HG02610 (cell line): ENCODE data around the gene FAM47E.

Source experiments
- ATAC-seq: cut with Tn5 transposase; IDR thresholded peaks from one replicate; pipeline ENCODE4 v1.9.1; 2021; ENCODE audit warnings: mild to moderate bottlenecking, moderate library complexity; ENCODE audit not compliant: unreplicated experiment

FAM47E gene, protein sequence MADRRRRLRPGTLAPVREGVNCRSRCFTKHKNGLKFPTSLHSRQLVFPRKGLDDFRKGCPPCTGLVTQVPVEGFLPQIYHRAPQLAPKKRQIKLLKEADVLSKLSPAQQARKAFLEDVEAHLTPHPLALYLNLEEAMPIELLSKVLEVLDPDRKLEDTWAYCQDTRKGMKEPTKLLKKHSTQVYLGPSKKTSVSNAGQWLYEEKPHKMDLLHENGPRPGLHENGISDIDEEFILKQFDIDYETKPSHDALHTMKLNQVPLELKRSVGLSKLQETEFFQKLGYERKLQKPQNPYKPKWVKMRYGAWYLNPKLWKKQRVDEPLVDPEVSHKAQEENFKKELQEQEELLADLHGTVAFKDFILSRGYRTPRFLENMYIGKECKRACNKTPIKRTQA

DNA sequence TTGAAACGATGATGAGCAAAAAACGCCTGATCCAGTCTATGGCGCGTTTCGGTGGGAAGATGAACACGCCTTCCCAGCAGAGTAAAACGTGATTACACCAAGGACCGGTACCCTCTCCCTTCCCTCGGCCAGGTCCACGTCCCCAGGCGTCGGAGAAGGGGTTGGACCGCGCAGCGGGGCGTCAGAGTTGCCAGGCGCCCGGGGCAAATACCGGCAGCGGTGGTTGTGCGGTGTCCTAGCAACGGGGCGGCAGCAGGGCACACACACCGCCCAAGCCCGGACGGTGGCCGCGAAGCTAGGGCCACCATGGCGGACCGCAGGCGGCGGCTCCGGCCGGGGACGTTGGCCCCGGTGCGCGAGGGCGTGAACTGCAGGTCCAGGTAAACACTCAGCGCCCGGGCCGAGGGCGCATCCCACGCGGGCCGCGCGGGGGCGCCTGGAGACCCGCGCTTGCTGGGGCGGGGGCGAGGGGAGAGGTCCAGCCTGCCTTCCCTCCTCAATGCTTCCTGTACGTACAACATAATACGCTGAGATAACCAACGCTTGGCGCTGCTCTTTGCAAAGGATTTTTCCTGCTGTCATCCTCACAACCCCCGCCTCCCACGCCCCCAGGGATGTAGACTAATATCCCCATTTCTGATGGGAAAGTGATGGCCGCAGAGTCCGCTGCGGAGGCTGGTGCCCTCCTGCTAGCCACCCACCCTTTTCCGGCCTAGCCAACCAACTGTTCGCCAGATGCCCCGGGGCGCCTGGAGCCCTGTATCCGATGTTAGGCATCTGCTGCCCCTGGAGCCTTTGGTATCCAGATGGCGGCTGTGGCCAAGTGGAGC, at the start of gene FAM47E:
TSS of gene FAM47E (plus strand) at position 281 of the 830 bp plus-strand sequence. CDS start at position 307, 26 bp downstream.
- ATAC-seq = peak; percentile 48

DNA sequence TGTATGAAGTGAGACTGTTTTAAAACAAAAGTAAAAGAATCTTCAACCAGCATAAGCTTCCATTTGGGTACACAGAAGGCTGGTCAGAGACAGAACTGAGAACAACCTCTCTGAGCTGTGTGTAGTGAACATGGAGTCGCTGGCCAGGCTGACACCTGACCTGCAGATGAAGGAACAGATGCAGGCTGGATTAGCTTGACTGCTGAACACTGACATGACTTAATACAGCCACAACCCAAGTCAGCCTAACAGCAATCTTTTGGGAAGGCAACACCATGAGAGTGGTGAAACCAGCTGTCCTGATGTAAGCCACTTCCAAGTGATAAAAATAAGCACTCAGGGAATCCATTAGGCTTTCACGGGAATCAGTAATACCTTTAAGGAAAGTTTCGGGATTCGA, 48.0 kb upstream of the FAM47E start:
- ATAC-seq = no peak

DNA sequence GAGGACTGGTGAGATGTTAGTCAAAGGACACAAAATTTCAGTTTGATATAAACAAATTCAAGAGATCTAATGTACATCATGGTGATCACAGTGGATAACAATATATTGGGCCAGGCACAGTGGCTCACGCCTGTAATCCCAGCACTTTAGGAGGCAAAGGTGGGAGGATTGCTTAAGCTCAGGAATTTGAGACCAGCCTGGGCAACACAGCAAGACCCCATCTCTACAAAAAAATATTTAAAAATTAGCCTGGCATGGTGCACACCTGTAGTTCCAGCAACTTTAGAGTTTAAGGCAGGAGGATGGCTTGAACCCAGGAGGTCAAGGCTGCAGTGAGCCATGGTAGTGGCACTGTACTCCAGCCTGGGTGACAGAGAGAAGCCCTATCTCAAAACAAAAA, 46.6 kb upstream of the FAM47E start:
- ATAC-seq = no peak

DNA sequence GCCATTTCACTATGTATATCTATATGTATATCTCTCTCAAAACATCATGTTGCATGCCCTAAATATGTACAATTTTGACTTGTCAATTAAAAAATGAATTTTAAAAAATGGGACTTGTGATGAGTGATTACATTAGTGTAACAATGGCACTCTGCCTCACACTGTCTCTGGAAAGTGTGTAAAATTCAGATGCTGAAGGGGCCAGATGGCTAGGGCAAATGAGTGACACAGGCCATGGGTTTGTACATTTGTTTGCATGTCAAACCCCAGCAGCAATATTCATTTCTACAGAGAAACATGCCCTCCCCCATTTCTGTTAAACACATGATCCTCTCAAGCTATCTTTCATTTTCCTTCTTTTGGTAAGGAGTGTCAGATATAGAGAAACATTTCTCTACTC, 46.0 kb upstream of the FAM47E start:
- no peak for ATAC-seq

DNA sequence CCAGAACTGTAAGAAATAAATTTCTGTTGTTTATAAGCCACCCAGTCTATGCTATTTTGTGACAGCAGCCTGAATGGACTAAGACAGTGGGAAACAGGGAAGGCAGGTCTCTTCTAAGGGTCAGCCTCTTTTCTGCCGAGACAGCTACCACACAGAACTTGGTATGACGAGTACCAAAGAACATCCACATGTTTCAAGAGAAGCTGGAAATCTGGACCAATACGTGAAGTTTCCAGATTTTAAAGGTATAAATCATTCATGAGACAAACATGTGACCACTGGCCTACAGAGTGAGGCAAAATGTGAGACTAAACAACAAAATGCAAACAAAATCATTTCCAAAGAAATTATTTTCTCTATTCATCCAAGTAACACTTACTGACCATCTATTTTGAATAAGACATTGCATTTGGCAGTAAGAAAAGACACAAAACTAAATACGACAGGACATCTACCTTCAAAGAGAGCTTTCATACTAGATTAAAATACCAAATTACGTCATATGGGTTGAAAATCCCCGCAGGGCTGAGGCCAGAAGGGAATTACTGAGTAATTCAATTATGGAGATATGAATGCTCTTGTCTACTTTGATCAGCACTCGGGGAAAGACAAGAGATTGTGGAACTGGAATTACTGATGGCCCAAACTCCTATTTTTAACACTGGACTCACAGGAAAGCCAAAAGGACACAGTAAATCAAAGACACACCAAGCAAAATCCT, 45.1 kb upstream of the FAM47E start:
- no peak for ATAC-seq

DNA sequence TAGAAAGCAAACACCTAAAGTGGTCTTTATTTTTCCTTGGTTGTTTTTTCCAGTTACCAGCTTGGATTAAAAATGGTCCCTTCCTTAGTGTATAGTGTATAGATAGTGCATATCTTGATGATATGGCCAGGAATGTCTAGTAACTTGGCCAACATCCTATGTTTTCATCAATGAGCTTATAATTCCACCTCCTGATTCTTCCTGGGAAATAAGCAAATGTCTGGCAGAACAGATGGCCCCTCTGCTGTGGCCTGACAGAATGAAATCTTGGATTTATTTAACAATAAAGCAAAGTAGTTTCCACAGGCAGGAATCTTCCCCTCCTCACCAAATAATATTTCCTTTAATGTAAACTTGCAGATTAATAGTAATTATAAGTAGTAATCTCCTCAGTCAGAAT, 44.0 kb upstream of the FAM47E start:
- ATAC-seq = no peak

DNA sequence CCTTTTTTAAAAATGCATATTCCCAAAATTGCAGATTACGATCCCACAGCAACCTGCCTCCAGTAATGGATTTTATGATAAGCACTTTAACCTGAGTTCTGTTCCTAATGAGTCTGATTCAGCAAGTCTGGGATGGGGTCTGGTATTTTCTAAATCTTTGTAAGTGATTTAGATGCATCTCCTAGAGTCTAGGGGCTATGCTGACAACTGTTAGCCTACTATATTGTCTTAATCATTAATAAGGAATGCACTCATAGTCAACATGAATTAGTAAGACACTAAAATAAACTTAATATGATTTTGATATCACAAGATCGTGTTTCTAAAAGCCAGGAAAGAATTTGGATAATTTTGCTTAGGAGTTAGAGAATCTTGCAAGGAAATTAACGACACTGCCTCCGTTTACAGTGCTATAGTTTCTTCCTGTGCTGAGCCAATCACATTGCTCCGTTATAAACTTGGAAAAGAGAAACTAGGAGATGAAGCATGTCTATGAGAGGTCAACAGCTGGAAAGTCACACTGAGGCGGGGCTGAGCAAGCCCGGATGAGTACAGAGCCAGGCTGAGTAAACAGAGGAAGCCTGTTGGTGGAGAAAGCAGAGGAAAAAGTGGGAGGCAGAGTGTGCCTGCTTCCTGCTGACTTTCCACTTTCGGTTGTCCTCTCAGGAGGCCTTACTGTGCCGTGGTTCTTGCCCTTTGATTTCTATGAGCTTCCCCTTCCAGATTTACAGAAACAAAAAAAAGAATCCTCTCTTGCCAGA, 43.3 kb upstream of the FAM47E start:
- no peak for ATAC-seq

DNA sequence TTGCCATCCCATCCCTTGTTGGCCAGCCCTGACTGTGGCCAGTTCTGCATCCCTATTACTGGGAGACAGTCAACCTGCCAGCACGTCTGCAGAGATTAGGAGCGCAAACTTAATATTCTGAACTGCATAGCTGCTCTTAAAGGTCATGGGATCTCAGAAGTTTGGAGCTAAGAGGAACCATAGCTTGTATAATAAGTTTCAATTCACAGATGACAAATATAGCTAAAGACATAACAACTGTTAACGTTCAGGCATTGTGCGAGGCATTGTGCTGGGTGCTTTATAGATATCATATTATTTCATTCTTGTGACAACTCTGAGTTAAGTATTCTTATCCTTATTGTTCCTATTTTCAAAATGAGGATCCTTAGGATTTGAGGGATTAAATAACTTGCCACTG, 41.6 kb upstream of the FAM47E start:
- ATAC-seq = no peak

DNA sequence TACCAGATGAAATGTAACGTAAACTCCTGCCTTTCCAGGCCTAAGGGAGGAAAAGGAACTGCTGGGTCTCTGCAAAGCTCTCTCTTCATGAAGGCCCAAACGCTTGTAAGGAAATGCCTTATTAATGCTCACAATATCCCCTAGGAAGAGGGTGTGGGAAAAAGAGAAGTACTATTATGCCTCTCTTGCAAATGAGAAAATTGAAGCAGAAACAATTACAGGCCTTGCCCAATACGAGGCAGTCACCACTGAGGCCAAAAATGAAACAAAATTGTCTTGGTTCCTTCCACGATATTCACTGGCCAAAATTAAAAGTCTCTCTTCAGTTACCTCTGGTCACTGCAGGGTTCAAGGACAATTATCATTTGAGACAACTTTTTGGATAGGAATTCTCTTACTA, 41.1 kb upstream of the FAM47E start:
- no peak for ATAC-seq

DNA sequence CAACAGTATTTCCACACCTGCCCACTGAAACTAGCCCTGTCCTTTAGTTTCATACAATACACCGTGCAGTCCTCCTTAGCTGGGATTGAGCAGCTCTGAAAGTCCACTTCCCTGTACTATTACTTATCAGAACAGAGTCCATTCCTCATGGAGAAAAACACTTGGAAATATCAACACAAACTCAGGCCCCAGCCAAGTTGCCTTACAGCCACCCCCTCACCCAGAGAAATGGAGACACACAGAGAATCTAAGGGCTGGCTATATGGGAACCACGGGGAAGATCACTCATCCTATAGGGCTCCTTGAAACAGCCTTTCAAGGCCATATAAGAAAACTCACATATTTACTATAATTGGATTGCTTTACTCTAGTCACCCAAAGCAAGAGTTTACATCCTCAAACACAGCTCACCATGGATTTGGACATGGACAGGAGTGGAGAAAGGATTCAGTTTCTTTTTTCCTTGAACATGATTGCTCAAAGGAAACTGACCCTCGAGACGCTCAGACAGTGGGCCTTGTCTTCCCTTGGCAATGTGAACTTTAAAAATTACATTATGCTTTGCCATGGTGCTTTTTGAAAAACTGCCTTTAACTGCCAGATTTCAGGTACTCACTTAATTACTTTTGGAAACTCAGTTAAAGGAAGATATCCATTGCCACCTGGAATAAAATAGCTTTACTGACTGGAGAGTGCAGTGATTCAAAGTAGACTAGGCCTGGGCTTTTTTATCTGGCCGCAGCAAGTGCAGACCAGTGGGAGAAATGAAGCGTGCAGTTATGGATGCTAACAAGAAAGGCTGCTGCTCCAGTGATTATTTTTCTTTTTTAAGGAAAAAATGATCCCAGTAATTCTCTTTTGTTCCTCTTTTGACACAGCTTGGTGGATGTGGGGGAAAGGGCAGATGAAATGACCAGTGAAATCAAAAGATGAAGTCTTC, 39.5 kb upstream of the FAM47E start:
- ATAC-seq = no peak

DNA sequence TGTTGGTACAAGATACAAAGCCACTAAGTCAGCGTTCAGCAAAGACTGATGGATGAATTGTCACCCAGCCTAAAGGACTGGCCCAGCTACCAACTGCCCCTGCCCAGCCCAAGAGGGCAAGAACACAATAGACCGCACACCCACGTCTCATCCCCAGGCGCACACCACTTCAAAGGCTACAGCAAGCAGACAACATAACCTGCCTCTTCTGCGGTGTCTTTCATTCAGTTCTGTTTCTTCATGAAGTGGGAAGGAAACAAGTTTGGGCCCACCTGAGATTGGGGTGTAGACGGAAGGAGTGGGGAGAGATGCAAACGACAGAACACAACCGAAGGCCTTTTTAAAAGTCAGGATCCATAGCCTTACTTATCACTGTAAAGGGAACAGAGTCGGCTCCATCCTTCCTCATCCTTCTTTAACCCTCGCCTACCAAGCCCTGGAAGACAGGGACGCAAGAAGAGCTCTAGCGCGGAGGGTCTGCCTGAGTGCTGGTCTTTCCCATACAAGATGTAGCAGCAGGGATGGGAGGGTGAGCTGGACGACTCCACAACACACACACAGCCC, 38.6 kb upstream of the FAM47E start:
- no peak for ATAC-seq

DNA sequence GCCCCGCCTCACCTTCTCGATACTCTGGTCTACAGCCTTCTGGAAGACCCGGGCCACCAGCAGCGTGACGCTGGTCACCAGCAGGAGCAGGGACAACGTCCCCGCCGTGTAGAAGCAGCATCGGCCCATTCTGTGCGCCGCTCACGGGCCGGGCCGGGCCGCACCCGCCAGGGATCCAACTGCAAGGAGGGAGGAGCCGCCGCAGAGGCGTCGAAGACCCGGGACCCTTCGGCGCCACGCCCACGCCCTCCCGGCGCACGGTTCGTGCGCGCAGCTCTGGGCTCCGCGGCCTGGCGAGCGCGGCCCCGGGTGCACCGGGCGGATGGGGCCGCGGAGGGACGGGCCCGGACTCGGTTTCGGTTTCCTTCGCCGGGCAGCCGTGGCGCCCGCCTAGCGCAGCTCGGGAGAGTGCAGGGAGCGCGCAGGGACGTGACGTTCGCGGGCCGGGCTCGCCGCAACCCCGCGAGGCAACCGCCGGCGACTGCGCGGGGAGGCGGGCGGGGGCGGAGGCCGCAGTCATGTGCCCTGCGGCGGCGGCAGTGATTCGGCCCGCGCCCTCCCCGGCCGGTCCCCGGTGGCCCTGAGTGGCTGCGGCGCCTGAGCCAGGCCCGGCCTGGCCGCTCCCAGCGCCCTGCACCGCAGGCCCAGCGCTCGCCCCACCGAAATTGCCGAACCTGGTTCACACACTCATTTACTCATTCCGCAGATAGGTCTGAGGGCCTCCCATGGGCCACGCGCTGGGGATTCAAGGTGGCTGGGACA, 37.9 kb upstream of the FAM47E start, which contains the start of gene SCARB2:
TSS of gene SCARB2 (minus strand) at position 410 of the 762 bp plus-strand sequence. CDS start at position 129, 281 bp downstream.
- peak; percentile 65 for ATAC-seq

DNA sequence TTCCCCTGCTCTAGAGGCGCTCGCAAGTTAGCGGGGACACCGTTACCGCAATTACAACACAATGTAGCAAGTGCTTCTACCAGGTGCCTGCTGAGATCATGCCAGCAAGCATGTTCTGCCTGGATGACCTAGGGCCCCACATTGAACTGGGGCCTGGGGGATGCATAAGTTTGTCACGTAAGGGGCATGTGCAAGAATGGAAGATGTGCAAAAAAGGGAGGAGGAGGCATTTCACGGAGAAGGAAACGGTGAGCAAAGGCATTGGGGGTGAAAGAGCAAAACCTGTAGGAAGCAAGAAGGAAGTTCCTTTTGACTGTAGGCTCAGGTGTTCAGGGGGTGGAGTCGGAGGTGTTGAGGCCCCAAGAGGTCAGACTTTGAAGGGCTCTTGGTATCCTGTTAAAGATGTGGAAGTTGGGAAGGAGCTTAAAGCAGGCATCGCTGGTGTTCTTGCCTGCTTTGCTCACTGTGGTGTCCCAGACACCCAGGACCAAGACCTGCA, 37.3 kb upstream of the FAM47E start:
- ATAC-seq = no peak

DNA sequence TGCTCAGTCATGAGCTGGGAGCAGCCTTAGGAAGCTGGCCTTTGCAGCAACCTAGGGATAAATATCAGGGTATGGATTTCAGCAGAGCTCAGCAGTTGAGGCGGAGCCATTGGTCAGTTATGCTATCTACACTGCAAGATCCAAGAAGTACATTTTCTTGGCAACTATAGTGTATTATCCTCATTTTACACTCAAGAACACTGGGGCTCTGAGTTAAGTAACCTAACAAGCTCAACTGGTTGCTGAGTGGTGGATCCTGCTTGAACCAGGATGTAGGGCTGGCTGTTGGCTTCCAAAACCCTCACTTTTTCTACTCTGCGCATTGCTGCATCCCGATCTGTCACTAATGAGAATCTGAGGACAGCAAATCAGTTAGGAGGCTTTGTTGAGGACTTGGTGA, 36.4 kb upstream of the FAM47E start:
- ATAC-seq = no peak

DNA sequence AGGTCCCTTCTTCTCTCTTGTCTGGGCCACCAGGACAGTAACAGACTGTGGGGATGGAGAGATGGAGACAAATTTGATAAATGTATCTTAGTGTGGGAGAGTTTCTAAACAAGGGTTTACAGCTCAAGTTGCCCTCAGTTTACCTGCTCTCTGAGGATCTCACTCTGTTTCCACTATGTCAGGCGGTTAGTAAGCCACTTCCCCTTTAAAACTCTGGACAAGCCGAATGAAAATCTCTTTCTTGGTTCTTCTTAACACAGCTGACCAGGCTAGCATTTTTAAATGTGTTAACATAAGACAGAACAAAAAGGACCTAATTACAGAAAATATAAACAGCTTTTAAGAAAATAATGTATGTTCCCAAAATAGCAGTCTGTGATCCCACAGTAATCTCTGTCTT, 35.0 kb upstream of the FAM47E start:
- no peak for ATAC-seq

DNA sequence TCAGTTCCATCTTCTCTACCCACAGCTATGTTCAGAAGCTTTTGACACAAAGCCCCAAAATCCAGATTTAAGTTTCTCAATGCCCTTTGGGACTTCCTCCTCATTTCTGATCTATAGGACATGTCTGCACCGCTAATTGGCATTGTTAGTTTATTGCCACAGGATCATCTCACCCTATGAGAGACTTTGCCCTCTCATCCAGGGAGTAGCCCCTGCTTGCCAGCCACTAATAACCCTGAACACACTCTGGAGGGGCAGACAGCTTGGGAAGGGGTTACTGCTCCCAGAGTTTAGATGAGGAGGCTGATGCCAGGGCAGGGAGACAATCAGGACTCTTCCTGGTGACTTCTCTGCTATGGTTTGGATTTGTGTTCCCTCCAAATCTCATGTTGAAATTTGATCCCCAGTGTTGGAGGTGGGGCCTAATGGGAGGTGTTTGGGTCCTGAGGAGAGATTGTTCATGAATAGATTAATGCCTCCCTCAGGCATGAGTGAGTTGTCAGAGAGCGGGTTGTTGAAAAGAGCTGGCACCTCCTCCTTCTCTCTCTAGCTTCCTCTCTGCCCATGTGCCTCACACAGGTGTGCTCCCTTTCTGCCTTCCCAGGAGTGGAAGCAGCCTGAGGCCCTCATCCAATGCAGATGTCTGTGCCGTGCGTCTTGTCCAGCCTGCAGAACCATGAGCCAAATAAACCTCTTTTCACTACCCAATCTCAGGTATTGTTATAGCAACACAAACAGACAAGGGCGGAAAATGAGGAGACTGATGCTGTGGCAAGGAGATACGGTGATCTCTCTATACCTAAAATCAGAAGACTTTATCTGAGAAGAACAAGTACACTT, 34.3 kb upstream of the FAM47E start:
- no peak for ATAC-seq

DNA sequence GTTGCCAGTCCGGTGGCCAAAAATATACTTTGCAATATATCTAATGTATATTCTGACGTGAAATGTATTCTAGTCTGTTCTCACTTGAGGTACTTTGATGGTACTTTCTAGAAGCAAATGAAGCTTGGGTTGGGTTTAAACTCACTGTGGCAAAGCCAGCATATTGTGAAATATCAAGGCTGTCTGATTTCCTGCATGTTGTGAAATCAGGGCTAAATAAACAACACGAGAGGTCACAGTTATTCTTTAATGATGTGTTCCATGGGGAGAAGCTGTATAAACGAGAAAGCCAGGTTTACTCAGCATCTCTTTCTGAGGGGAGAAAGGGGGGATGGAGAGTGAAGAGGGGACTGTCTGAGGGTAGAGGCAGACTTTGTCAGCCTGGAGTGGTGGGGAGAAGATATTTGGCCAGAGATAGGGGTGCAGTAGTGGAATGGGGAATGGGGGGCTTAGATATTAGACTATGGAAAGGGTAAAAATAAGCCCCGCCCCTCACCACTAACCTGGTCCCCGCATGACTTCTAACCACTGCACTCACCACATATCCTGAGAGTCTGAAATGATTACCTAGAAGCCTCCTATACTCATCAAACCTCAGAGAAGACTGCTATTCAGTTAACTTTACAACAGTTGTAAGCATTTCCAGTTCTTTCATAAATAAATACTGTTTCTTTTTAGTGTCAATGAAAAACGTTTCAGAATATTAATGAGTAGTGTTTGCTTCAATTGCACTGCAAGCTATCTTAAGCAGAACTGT, 32.0 kb upstream of the FAM47E start:
- no peak for ATAC-seq
